ENCODE measurements around the gene GPC5. TPM values are rescaled to one million over a fixed set of nuclear protein-coding genes. Genes with fewer than 3 reads are reported as not detected.

Gene GPC5
- total RNA-seq, 4 donors from 2014 or later = not detected

DNA sequence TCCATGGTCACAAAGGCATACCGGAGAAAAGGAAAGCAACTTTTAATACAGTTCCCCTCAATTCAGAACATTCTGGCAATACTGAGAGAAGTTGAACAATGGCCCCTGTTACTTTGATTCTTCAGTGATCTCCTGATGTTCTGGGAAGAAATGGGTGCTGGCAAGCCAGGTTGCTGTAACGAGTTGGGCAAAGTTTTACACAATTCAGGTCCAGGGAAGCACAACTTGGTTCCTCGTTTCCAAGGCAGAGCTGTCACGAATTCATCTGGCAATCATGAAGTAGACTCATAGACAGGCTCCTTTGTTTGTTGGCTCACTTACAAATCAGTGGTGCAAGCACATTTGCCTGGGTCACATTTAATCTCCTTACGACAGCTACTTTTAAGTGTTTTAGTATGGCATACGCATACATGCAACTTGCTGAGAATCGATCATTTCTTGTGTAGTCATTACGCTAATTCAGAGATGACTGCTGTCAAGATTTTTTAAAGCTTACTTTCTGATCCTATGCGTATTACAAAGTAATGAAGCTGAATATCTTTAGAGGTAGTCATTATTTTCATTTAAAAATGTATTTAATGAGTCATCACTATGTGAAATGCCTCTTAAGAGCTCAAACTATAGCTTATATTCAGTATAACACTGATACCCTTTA lies 174.7 kb downstream of the GPC5 start:
- H3K9me3 ChIP-seq = no peaks in the 10 kb centered on the region
- no peak for TF ChIP-seq POLR2A (IDR thresholded peaks at IDR 0.05)
- TF ChIP-seq, protein P1, sequence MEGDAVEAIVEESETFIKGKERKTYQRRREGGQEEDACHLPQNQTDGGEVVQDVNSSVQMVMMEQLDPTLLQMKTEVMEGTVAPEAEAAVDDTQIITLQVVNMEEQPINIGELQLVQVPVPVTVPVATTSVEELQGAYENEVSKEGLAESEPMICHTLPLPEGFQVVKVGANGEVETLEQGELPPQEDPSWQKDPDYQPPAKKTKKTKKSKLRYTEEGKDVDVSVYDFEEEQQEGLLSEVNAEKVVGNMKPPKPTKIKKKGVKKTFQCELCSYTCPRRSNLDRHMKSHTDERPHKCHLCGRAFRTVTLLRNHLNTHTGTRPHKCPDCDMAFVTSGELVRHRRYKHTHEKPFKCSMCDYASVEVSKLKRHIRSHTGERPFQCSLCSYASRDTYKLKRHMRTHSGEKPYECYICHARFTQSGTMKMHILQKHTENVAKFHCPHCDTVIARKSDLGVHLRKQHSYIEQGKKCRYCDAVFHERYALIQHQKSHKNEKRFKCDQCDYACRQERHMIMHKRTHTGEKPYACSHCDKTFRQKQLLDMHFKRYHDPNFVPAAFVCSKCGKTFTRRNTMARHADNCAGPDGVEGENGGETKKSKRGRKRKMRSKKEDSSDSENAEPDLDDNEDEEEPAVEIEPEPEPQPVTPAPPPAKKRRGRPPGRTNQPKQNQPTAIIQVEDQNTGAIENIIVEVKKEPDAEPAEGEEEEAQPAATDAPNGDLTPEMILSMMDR (IDR thresholded peaks at IDR 0.05 in 4 of 5, conservative IDR thresholded peaks at IDR 0.05 in 1 of 5) = no peak
- in situ Hi-C loops (cut with MboI; ENCODE audit: low sequenced_read_pairs in 4 of 4) = no loop called here
- intact Hi-C loops (cut with DNase I; ENCODE audit: low total_unique reads) = no loop called here
- no peaks in the 10 kb centered on the region for H3K36me3 ChIP-seq
- no peak overlapping the region for H3K4me3 ChIP-seq
- DNase-seq (no peak), ATAC-seq (no peak)
- H3K27ac ChIP-seq = no peak overlapping the region
- H3K27me3 ChIP-seq = no peaks in the 10 kb centered on the region
- H3K4me1 ChIP-seq = no peaks in the 10 kb centered on the region

DNA sequence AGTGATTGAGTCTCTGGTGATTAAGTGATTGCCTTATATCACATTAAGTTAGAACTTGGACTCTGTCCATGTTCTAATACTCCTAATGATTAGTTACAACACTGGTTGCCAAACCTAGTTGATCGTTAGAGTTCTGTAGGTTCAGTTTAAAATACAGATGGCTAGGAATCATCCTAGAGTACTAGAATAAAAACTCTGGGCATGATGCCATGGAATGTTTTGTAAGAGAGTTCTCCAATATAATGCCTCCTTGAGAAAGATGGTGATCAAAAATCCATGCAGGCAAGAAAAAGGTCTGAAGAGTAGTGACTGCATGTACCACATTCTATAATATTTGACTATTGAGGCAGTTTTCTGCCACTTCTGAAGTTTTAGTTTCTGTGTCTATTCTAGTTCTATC lies 176.3 kb downstream of the GPC5 start:
- Histone ChIP-seq H3K9me3 (no peaks in the 10 kb centered on the region), H3K27ac (no peak overlapping the region), H3K36me3 (no peaks in the 10 kb centered on the region), H3K27me3 (no peaks in the 10 kb centered on the region), H3K4me1 (no peaks in the 10 kb centered on the region), H3K4me3 (no peak overlapping the region)
- intact Hi-C loops (cut with DNase I; ENCODE audit: low total_unique reads) = no loop called here
- no peak for DNase-seq
- TF ChIP-seq, protein P1 (IDR thresholded peaks at IDR 0.05 in 4 of 5, conservative IDR thresholded peaks at IDR 0.05 in 1 of 5) = no peak
- TF ChIP-seq POLR2A (IDR thresholded peaks at IDR 0.05) = no peak
- ATAC-seq = no peak
- in situ Hi-C loops (cut with MboI; ENCODE audit: low sequenced_read_pairs in 4 of 4) = no loop called here

DNA sequence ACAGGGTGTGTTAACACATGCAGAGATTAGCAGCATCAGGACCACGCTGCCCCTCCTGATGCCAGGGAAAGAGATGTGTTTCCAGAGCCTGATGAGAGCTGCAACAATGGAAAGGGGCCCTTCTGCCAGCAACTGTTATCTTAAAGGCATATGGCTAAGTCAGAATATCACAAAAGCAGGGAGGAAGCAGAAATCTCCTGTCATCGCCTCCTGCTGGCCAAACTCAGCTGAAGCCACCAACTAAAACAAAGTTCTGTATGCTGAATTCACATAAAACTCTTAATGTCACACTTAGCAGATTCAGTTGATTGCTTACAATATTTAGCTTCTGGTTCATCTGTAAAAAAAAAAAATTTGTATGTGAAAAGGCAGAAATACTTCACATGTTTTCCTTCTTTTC lies 178.2 kb downstream of the GPC5 start:
- Histone ChIP-seq H3K9me3 (no peaks in the 10 kb centered on the region), H3K27ac (no peak overlapping the region), H3K36me3 (no peaks in the 10 kb centered on the region), H3K4me3 (no peak overlapping the region), H3K27me3 (no peaks in the 10 kb centered on the region), H3K4me1 (no peaks in the 10 kb centered on the region)
- no peak for ATAC-seq
- intact Hi-C loops (cut with DNase I; ENCODE audit: low total_unique reads) (no loop called here), in situ Hi-C loops (cut with MboI; ENCODE audit: low sequenced_read_pairs in 4 of 4) (no loop called here)
- DNase-seq = no peak
- TF ChIP-seq POLR2A (IDR thresholded peaks at IDR 0.05) = no peak
- TF ChIP-seq, protein P1 (IDR thresholded peaks at IDR 0.05 in 4 of 5, conservative IDR thresholded peaks at IDR 0.05 in 1 of 5) = no peak

DNA sequence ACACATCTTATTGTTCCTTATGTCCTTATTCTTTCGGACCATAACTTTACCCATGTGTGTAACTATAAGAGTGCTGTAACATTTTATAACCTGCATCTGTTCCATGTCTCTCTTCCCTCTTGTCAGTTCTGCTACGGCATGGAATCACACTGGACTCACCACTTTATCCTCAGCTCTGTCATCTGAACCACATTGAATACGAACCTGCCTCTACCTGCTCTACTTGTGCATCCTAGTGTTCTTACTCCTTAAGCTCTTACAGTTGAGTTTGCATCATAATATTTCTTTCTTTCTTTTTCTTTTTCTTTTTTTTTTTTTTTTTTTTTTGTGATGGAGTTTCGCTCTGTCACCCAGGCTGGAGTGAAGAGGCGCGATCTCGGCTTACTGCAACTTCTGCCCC lies 180.9 kb downstream of the GPC5 start:
- Histone ChIP-seq H3K9me3 (no peaks in the 10 kb centered on the region), H3K27ac (no peak overlapping the region), H3K27me3 (no peaks in the 10 kb centered on the region), H3K4me3 (no peak overlapping the region), H3K4me1 (no peaks in the 10 kb centered on the region), H3K36me3 (no peaks in the 10 kb centered on the region)
- intact Hi-C loops (cut with DNase I; ENCODE audit: low total_unique reads) = no loop called here
- ATAC-seq (no peak), DNase-seq (no peak)
- TF ChIP-seq, protein P1 (IDR thresholded peaks at IDR 0.05 in 4 of 5, conservative IDR thresholded peaks at IDR 0.05 in 1 of 5) = no peak
- TF ChIP-seq POLR2A (IDR thresholded peaks at IDR 0.05) = no peak
- in situ Hi-C loops (cut with MboI; ENCODE audit: low sequenced_read_pairs in 4 of 4) = no loop called here

DNA sequence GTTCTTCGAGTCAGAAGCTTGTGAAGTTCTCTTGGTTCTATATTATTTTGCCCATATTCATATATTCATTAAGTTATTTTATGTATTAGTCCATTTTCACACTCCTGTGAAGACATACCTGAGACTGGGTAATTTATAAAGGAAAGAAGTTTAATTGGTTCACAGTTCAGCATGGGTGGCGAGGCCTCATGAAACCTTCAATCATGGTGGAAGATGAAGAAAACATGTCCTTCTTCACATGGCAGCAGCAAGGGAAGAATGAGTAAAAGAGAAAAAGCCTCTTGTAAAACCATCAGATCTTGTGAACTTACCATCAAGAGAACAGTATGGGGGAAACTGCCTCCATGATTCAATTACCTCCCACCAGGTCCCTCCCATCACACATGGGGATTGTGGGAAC lies 182.3 kb downstream of the GPC5 start:
- in situ Hi-C loops (cut with MboI; ENCODE audit: low sequenced_read_pairs in 4 of 4) = no loop called here
- Histone ChIP-seq H3K4me1 (no peaks in the 10 kb centered on the region), H3K27ac (no peak overlapping the region), H3K4me3 (no peak overlapping the region), H3K36me3 (no peaks in the 10 kb centered on the region), H3K9me3 (no peaks in the 10 kb centered on the region), H3K27me3 (no peaks in the 10 kb centered on the region)
- TF ChIP-seq, protein P1 (IDR thresholded peaks at IDR 0.05 in 4 of 5, conservative IDR thresholded peaks at IDR 0.05 in 1 of 5) = no peak
- no peak for TF ChIP-seq POLR2A (IDR thresholded peaks at IDR 0.05)
- ATAC-seq = no peak
- intact Hi-C loops (cut with DNase I; ENCODE audit: low total_unique reads) = no loop called here
- DNase-seq = no peak

Measured in gastrocnemius medialis (tissue), 4 donors.